ENCODE results near the gene PLD1.
"Not testable (repeated sequence)": the region's sequence is repeated elsewhere in the genome, so short reads cannot be mapped to it uniquely, and the experiment has no call there.

Gene PLD1

GRCh38 chr3:171817074-171817800 is 7.0 kb upstream of the PLD1 start:
- DNase-seq (ENCODE audit: low read depth in 2 of 2, low spot score in 1 of 2) = no peak

GRCh38 chr3:171815973-171816595 is 5.8 kb upstream of the PLD1 start:
- DNase-seq (ENCODE audit: low read depth in 2 of 2, low spot score in 1 of 2) = no peak

GRCh38 chr3:171814662-171815061 is 4.4 kb upstream of the PLD1 start:
- not testable (repeated sequence) for DNase-seq (ENCODE audit: low read depth in 2 of 2, low spot score in 1 of 2)

GRCh38 chr3:171813897-171814460 is 3.7 kb upstream of the PLD1 start:
- DNase-seq (ENCODE audit: low read depth in 2 of 2, low spot score in 1 of 2) = no peak

- DNase-seq (ENCODE audit: low read depth in 2 of 2, low spot score in 1 of 2) = no peak
Observed at GRCh38 chr3:171813278-171813896, 3.1 kb upstream of the PLD1 start.

GRCh38 chr3:171812811-171813210 is 2.5 kb upstream of the PLD1 start:
- DNase-seq (ENCODE audit: low read depth in 2 of 2, low spot score in 1 of 2) = no peak

GRCh38 chr3:171811913-171812335 is 1.6 kb upstream of the PLD1 start:
- DNase-seq (ENCODE audit: low read depth in 2 of 2, low spot score in 1 of 2) = no peak

GRCh38 chr3:171811295-171811912 is 1.1 kb upstream of the PLD1 start:
- no peak for DNase-seq (ENCODE audit: low read depth in 2 of 2, low spot score in 1 of 2)

GRCh38 chr3:171810629-171811294 is 479 bp upstream of the PLD1 start:
- DNase-seq (ENCODE audit: low read depth in 2 of 2, low spot score in 1 of 2) = no peak

- DNase-seq (ENCODE audit: low read depth in 2 of 2, low spot score in 1 of 2) = no peak
Observed at GRCh38 chr3:171809611-171809860, 747 bp downstream of the PLD1 start.

GRCh38 chr3:171807806-171808205 is 2.5 kb downstream of the PLD1 start:
- no peak for DNase-seq (ENCODE audit: low read depth in 2 of 2, low spot score in 1 of 2)

- DNase-seq (ENCODE audit: low read depth in 2 of 2, low spot score in 1 of 2) = no peak
Observed at GRCh38 chr3:171807129-171807675, 3.1 kb downstream of the PLD1 start.

- DNase-seq (ENCODE audit: low read depth in 2 of 2, low spot score in 1 of 2) = no peak
Observed at GRCh38 chr3:171806200-171807128, 3.8 kb downstream of the PLD1 start.

- DNase-seq (ENCODE audit: low read depth in 2 of 2, low spot score in 1 of 2) = no peak
Observed at GRCh38 chr3:171805687-171806086, 4.6 kb downstream of the PLD1 start.

- no peak for DNase-seq (ENCODE audit: low read depth in 2 of 2, low spot score in 1 of 2)
Observed at GRCh38 chr3:171804618-171805389, 5.5 kb downstream of the PLD1 start.

GRCh38 chr3:171803044-171803443 is 7.2 kb downstream of the PLD1 start:
- no peak for DNase-seq (ENCODE audit: low read depth in 2 of 2, low spot score in 1 of 2)

GRCh38 chr3:171802590-171802956 is 7.7 kb downstream of the PLD1 start:
- no peak for DNase-seq (ENCODE audit: low read depth in 2 of 2, low spot score in 1 of 2)

- no peak for DNase-seq (ENCODE audit: low read depth in 2 of 2, low spot score in 1 of 2)
Observed at GRCh38 chr3:171801738-171802589, 8.3 kb downstream of the PLD1 start.
